HT1080 (cell line): ENCODE results near the gene TEKTIP1. TPM values are rescaled to one million over a fixed set of nuclear protein-coding genes. Genes with fewer than 3 reads are reported as not detected.
"Not testable (repeated sequence)": the region's sequence is repeated elsewhere in the genome, so short reads cannot be mapped to it uniquely, and the experiment has no call there.

Source experiments
- DNase-seq: peaks from one replicate; pipeline ENCODE4 v3.0.0-alpha.2; 2015; ENCODE audit warnings: low read depth
- total RNA-seq: library from RNA; depleted of rRNA; stranded (reverse); fragments of >200 nt; shearing (Covaris generic); gene quantifications from 2 replicates; pipeline ENCODE4 v1.2.3, GENCODE V29; 2014

The TEKTIP1 gene
- total RNA-seq, 1 experiment from 2014 or later = not detected

- DNase-seq = no peak
Measured at GRCh38 chr19:3556423-3556977, 17.5 kb downstream of the TEKTIP1 start.

- peak; percentile 50 for DNase-seq
Measured at GRCh38 chr19:3556978-3557460, 18.0 kb downstream of the TEKTIP1 start.

- peak; percentile 90 for DNase-seq
Measured at GRCh38 chr19:3557461-3558248, 18.7 kb downstream of the TEKTIP1 start, which contains the start of gene MFSD12. TSS of gene MFSD12 (minus strand) at chr19:3557586. CDS start at chr19:3557403, 183 bp downstream.

DNA sequence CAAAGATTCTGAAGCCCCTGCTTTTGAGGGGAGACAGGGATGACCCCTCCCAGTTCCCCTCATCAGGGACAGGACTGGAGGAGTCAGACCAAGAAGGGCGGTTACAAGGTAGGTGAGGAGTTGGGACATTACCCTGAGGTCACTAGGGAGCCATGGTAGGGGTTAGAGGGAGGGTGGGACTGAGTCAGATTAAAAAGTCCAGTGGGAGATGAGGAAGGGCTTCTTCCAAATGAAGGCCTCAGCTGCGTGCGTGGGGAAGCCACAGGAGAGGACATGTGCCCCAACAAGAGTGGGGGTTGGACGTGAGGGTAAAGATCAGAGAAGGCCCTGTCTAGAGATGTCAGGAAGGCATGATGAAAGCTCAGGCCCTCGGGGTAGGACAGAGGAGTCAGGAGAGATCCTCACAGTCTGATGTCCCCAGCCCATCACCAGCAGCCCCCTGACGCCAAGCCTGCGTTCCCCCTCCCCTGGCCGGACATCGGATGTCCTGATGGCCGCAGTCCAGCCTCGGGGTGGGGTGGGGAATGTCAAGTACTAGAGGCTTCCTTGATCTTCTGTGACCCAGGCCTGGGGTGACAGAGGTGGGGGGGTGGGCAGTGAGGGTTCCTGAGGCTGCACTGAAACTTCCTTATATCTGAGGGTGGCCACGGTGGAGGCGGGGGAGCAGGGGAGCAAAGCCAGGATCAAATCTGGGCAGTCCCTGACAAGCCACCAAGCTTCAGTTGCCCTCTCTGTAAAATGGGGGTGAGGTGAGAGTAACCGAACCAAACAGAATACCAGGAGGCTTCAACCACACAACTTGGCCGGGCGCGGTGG, 24.9 kb downstream of the TEKTIP1 start:
- DNase-seq = no peak

- DNase-seq = peak; percentile 92
Measured at GRCh38 chr19:3565139-3565538, 26.2 kb downstream of the TEKTIP1 start.

GRCh38 chr19:3570042-3570441, 31.1 kb downstream of the TEKTIP1 start:
- not testable (repeated sequence) for DNase-seq

GRCh38 chr19:3570606-3571011, 31.6 kb downstream of the TEKTIP1 start:
- no peak for DNase-seq

DNA sequence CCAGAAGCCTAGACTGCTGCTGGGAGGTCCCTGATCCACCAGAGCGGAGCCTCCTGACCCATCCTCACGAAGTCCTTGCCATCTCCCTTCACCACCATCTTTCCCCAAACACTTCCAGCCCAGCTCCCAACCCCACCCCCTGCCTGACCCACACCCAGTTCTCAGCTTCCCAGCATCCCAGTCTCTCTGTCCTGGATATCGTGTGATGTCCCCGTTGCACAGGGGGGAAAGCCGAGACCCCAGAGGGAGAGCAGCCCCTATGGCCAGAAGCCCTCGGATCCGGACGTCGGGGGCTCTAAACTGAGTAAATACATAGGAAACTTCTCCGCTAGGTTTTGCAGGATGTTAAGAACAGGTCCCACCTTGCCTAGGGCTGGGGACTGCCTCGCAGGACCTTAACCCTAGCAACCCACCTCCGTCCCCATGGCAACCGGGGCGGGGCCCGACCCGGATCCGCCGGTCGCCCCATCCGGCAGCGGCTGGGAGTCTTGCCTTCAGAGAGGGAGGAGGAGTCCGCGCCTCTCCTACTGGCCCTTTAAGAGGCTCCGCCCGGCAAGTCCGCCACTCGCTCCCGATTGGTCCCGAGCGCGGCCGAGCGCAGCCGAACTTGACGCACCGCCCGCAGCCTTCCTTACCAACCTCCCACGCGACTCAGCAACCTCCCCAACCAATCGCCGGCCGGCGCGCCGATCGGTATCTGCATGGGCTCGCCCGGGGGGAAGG, 33.3 kb downstream of the TEKTIP1 start:
- DNase-seq = peak; percentile 100

DNA sequence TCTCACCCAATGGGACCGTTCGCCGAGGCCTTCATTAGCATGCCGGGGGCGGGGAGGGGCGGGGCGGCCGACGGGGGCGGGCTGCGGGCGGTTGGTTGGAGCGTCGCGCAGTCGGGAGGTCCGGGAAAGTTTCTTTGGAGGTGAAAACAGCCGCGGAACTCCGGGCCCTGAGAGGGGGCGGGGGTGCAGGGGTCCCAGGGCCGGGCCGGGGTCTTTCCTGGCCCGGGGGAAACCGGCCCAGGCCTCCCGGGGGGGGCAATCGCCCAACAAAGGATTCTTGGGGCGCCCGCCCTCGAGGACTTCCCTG, 33.8 kb downstream of the TEKTIP1 start, which contains the start of gene HMG20B:
Gene HMG20B, plus strand, starts transcription at position 90 of the 307 bp plus-strand sequence. CDS start 366 bp downstream, outside the sequence.
- DNase-seq = no peak

- no peak for DNase-seq
Measured at GRCh38 chr19:3573162-3573857, 34.3 kb downstream of the TEKTIP1 start.

DNA sequence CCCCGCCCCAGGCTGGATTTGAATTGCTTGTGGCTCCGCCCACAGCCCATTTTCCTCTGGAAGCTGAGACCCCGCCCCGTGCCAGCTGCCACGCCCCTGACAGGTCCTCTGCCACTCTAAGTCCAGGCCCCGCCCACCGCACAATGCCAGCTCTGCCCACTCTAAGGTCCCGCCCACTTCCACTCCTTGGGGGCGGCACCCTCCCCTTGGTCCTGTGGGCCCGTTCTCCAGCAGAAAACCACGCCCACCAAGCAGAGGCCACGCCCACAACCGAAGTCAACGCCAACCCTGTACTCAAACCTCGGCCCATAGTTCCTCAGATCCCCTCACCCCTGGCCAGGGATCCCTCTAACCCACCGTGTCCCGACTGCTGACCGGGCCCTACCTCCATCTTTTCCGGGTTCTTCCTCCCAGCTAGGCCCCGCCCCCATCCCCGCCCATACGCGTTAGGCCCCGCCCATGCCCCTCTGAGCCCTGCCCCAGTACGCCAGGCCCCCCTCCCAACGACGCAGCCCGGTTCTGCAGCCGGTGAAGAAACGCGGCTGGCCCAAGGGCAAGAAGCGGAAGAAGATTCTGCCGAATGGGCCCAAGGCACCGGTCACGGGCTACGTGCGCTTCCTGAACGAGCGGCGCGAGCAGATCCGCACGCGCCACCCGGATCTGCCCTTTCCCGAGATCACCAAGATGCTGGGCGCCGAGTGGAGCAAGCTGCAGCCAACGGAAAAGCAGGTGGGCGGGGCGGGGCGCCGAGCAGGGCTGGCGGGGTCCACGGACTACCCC, 35.1 kb downstream of the TEKTIP1 start:
- peak; percentile 91 for DNase-seq

- peak; percentile 65 for DNase-seq
Measured at GRCh38 chr19:3575260-3575741, 36.3 kb downstream of the TEKTIP1 start.

DNA sequence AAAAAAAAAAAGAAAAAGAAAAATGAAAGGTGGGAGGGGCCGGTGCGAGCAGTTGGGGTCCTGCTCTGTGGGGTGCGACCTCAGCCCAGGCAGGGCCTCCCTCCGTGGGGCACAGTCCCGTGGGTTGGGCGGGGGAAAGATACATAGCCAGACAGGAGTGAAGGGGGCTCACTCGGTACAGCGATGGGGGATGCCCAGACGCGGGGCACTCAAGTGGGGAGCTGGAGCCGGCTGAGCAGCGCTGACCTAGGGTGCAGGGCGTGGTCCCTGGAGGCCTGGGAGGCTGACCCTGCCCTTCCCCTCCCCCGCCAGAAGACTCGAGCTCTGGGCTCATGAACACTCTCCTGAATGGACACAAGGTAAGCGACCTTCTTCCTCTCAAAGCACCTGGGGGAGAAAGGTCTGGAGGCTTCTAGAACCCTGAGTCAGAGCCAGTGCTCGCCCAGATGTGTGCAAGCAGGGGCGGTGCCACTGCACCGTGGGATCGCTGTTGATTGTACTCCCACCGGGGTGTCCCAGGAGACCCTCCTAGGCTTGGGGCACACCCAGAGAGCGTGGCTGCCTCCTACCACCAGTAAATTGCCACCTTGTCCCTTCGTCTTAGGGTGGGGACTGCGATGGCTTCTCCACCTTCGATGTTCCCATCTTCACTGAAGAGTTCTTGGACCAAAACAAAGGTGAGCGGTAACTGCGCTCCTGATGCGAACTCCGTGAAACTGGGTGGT, 37.1 kb downstream of the TEKTIP1 start:
- no peak for DNase-seq

DNA sequence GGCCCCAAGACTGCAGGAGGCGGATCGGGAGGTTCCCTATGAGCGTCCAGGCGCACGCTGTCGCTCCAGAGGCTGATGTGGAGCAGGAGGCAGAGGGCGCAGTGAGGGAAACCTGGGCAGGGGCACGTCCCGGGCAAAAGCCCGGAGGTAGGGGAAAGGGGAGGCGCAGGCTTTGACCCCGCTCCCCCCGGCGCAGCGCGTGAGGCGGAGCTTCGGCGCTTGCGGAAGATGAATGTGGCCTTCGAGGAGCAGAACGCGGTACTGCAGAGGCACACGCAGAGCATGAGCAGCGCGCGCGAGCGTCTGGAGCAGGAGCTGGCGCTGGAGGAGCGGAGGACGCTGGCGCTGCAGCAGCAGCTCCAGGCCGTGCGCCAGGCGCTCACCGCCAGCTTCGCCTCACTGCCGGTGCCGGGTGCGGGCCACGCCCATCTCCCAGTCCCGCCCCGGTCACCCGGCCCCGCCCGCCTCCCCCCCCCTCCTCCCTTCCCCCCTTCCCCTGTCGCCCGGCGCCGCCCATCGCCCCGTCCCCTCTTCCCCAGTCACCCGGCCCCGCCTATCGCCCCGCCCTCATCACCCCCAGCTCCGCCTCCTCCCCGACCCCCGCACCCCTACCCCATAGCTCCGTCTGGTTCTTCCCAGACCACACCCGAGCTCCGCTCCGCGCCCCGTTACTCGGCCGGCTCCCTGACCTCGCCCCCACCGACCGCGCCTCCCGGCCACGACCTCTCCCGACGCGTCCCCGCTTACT, 37.9 kb downstream of the TEKTIP1 start:
- no peak for DNase-seq

DNA sequence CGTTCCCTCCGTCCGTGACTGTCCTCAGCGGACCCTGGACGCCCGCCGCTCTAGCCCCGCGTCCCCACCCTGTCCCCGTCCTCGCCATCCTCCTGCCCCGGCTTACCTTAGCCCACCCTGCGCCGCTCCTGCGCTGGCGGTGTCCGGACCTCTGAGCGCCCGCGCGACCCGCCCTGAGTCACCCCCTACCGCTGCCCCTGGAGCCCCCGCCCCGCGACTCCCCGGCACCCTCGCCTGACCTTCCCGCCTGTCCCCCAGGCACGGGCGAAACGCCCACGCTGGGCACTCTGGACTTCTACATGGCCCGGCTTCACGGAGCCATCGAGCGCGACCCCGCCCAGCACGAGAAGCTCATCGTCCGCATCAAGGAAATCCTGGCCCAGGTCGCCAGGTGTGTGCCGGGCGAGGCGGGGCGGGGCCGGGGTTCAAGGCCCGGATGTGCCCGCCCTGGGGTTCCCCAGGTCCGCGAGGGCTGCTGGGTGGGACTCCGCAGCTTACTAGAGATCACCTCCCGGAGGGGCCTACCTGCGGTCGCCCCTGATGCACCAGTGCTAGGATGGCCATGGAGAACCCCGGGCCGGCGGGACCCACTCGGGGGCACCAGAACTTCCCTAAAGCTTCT, 38.9 kb downstream of the TEKTIP1 start:
- DNase-seq = no peak

GRCh38 chr19:3578390-3578789, 39.4 kb downstream of the TEKTIP1 start:
- DNase-seq = no peak

DNA sequence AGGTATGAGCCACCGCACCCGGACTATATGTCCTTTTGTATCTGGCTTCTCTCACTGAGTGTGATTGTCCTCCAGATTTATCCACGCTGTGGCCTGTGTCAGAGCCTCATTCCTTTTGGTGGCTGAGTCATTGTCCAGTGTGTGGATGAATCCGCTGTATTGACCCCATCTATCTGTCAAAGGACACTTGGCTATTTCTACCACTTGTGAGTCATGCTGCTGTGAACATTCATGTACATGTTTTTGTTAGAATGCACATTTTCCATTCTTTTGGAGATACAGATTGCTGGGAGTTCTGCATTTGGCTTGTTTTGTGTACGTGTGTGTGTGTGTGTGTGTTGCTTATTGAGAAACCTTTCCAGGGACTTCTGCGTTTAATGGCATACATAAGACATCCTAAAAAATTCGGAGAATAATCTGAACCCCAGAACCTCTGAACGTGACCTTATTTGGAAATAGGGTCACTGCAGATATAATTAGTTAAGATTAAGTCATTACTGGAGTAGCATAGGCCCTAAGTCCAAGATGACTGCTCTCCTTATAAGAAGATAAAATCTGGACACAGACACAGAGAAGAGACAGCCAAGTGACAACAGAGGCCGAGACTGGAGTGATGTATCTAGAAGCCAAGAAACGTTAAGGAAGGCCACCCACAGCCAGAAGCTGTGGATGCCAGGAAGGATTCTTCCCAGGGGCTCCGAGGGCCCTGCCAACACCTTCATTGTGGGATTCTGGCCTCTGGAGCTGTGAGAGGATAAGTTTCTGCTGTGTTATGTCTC, 41.4 kb downstream of the TEKTIP1 start:
- peak; percentile 83 for DNase-seq
